SK-N-SH (cell line): ENCODE results near the gene SMIM13. TPM values are rescaled to one million over a fixed set of nuclear protein-coding genes. Genes with fewer than 3 reads are reported as not detected.

ENCODE experiments used
- CTCF ChIA-PET: fragments of 300-600, 350-600 bp; formaldehyde crosslinking; extraction: SDS; loops from one replicate; lab custom pipeline; 2021; lab: Yijun Ruan, JAX
- POLR2A ChIA-PET: fragments of 350-600 bp; sonication (Branson Sonifier 250); formaldehyde crosslinking; extraction: SDS; loops from one replicate; lab custom pipeline; 2020; ENCODE audit warnings: antibody characterized with exemption, inconsistent platforms; lab: Yijun Ruan, JAX
- DNase-seq: peaks from one replicate; pipeline ENCODE4 v3.0.0; 2012
- H2AFZ ChIP-seq: fragments of 200-600 bp; sonication (generic); 2 replicates; pipeline ENCODE4 v1.8.1; 2016; ENCODE audit warnings: antibody characterized with exemption, mild to moderate bottlenecking, low read depth
- H3F3A ChIP-seq: fragments of 200-600 bp; sonication (generic); replicated peaks from 2 replicates; pipeline ENCODE3; 2016; ENCODE audit warnings: antibody characterized with exemption, mild to moderate bottlenecking; ENCODE audit not compliant: insufficient read depth
- H3K27ac ChIP-seq, 2 experiments: fragments of 200-500 bp in 1 of 2; fragments of 200-600 bp in 1 of 2; sonication (Bioruptor generic) in 1 of 2; sonication (generic), shearing (Covaris generic) in 1 of 2; 2 replicates each; pipeline versions ENCODE4 v1.5.1 to v1.6.1; 2014 to 2016; ENCODE audit warnings: low read depth in 2 of 2, inconsistent platforms in 1 of 2, low read length in 1 of 2, mild to moderate bottlenecking in 1 of 2, mixed read lengths in 1 of 2
- H3K27me3 ChIP-seq: fragments of 200-600 bp; sonication (generic), shearing (Covaris generic); 2 replicates; pipeline ENCODE4 v1.6.1; 2016; ENCODE audit warnings: mixed run types; ENCODE audit not compliant: insufficient read depth
- H3K36me3 ChIP-seq, 2 experiments: fragments of 200-500 bp in 1 of 2; fragments of 200-600 bp in 1 of 2; sonication (Bioruptor generic) in 1 of 2; sonication (generic) in 1 of 2; replicated peaks in 1 of 2; 2 replicates each; pipeline versions ENCODE3 to v1.5.1; 2014 to 2016; ENCODE audit warnings: low read length in 1 of 2, mild to moderate bottlenecking in 1 of 2; ENCODE audit not compliant: insufficient read depth in 2 of 2, control insufficient read depth in 1 of 2
- H3K4me1 ChIP-seq, 2 experiments: fragments of 200-500 bp in 1 of 2; fragments of 200-600 bp in 1 of 2; sonication (Bioruptor generic) in 1 of 2; sonication (generic), shearing (Covaris generic) in 1 of 2; 2 replicates each; pipeline versions ENCODE4 v1.5.1 to v1.6.1; 2014 to 2016; ENCODE audit warnings: low read depth in 1 of 2, low read length in 1 of 2, mixed run types in 1 of 2; ENCODE audit not compliant: insufficient read depth in 2 of 2, control insufficient read depth in 1 of 2
- H3K4me2 ChIP-seq: fragments of 200-600 bp; sonication (generic), shearing (Covaris generic); 2 replicates; pipeline ENCODE4 v1.6.1; 2017; ENCODE audit warnings: mixed run types
- H3K4me3 ChIP-seq, 2 experiments: fragments of 200-500 bp in 1 of 2; fragments of 200-600 bp in 1 of 2; sonication (Bioruptor generic) in 1 of 2; sonication (generic), shearing (Covaris generic) in 1 of 2; 2 replicates each; pipeline versions ENCODE4 v1.5.1 to v1.8.1; 2014 to 2016; ENCODE audit warnings: low read depth in 2 of 2, inconsistent platforms in 1 of 2, low read length in 1 of 2, mild to moderate bottlenecking in 1 of 2, mixed read lengths in 1 of 2, moderate library complexity in 1 of 2
- H3K79me2 ChIP-seq: fragments of 200-600 bp; sonication (generic); 2 replicates; pipeline ENCODE4 v1.8.1; 2017; ENCODE audit warnings: mild to moderate bottlenecking; ENCODE audit not compliant: insufficient read depth
- H3K9ac ChIP-seq: fragments of 200-600 bp; sonication (generic); 2 replicates; pipeline ENCODE4 v1.6.1; 2017; ENCODE audit warnings: mixed run types
- H3K9me2 ChIP-seq: fragments of 200-600 bp; sonication (generic); 2 replicates; pipeline ENCODE4 v1.6.1; 2017; ENCODE audit warnings: mixed run types
- H3K9me3 ChIP-seq: fragments of 200-600 bp; sonication (generic); 2 replicates; pipeline ENCODE4 v1.6.1; 2017; ENCODE audit warnings: mixed run types, mild to moderate bottlenecking, moderate library complexity
- H4K20me1 ChIP-seq: fragments of 200-600 bp; sonication (generic); 2 replicates; pipeline ENCODE4 v1.6.1; 2017; ENCODE audit warnings: mild to moderate bottlenecking, mixed run types; ENCODE audit not compliant: insufficient read depth
- FOSL2 ChIP-seq: IDR thresholded peaks from 2 replicates; pipeline ENCODE4 v1.4.0; 2012; ENCODE audit warnings: low read depth, mild to moderate bottlenecking, moderate library complexity, borderline replicate concordance
- FOXJ3 ChIP-seq: sonication (generic); formaldehyde crosslinking; IDR thresholded peaks from 2 replicates; pipeline ENCODE4 v1.5.1; 2020; ENCODE audit warnings: mild to moderate bottlenecking, missing genetic modification reagents
- GABPA ChIP-seq: IDR thresholded peaks from 2 replicates; pipeline ENCODE4 v1.4.0; 2012; ENCODE audit warnings: low read depth, mild to moderate bottlenecking
- JUND ChIP-seq: IDR thresholded peaks from 2 replicates; pipeline ENCODE4 v1.4.0; 2012
- MEF2A ChIP-seq: IDR thresholded peaks from 2 replicates; pipeline ENCODE4 v1.4.0; 2012; ENCODE audit warnings: low read depth, borderline replicate concordance
- NFIC ChIP-seq: IDR thresholded peaks from 2 replicates; pipeline ENCODE4 v1.4.0; 2012; ENCODE audit warnings: borderline replicate concordance
- RAD21 ChIP-seq: IDR thresholded peaks from 2 replicates; pipeline ENCODE4 v1.6.1; 2012; ENCODE audit warnings: mild to moderate bottlenecking, low read length
- RCOR1 ChIP-seq: fragments of 150-350 bp; IDR thresholded peaks from 2 replicates; pipeline ENCODE4 v1.6.1; 2017; ENCODE audit warnings: antibody characterized with exemption, low read length
- RFX5 ChIP-seq: IDR thresholded peaks from 2 replicates; pipeline ENCODE4 v1.6.1; 2012; ENCODE audit warnings: mild to moderate bottlenecking, improper control_type of control experiment, low read length
- SMC3 ChIP-seq: IDR thresholded peaks from 2 replicates; pipeline ENCODE4 v1.6.1; 2012; ENCODE audit warnings: low read depth, low read length, improper control_type of control experiment
- TCF12 ChIP-seq: IDR thresholded peaks from 2 replicates; pipeline ENCODE4 v1.4.0; 2012
- TEAD4 ChIP-seq: IDR thresholded peaks from 2 replicates; pipeline ENCODE4 v1.4.0; 2012; ENCODE audit warnings: mild to moderate bottlenecking, borderline replicate concordance; ENCODE audit not compliant: insufficient read depth
- WGBS: methylation state at CpG from one replicate; pipeline ENCODE4 v1.1.6; 2017; ENCODE audit warnings: low lambda C conversion rate; 5-methylcytosine and 5-hydroxymethylcytosine counted together
- polyA plus RNA-seq, 3 experiments: library from polyadenylated mRNA; depleted of rRNA; stranded (reverse); fragments of >200 nt; gene quantifications; 2 replicates each; pipeline ENCODE4 v1.2.3, GENCODE V29; 2012
- TF ChIP-seq, protein P1 (sequence below): fragments of 150-350 bp; IDR thresholded peaks from 2 replicates; pipeline ENCODE4 v1.6.1; 2016; ENCODE audit warnings: mild to moderate bottlenecking, low read depth, low read length
- TF ChIP-seq, protein P2 (sequence below): fragments of 150-350 bp; IDR thresholded peaks from 2 replicates; pipeline ENCODE4 v1.6.1; 2017; ENCODE audit warnings: antibody characterized with exemption, low read length, low read depth, borderline replicate concordance
- TF ChIP-seq, protein P3 (sequence below): IDR thresholded peaks from 2 replicates; pipeline ENCODE4 v1.4.0; 2012; ENCODE audit warnings: low read depth

SMIM13 gene
- polyA plus RNA-seq, 1 of the 3 experiments (the other 2 are of a cell fraction) = 2.1 TPM

DNA sequence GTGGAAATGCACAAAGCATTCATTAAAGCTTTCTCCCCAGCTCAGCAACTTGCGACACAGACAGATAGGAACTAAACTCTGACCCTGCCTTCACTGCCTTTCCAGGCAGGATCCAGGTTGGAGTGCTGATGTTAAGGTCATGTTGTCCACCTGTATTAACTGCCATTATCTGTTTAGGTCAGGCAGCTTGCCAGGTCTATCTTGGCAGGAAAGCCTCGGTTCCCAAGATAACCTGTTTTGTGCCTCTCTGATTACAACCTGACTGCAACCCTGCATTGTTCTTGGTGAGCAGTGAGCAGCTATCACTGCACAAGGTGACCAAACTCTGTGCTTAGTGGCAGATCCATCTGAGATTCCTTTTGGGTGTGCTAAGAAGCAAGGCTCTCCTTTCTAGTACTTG is 26.3 kb upstream of the SMIM13 start:
- Histone ChIP-seq H3K27me3 (no peaks in the 10 kb centered on the region), H3K36me3 (no peaks in the 10 kb centered on the region), H2AFZ (no peak overlapping the region; the same call in 1 of the 2 replicates), H3K9me3 (no peaks in the 10 kb centered on the region), H3K4me3 (no peak overlapping the region), H3K79me2 (no peaks in the 10 kb centered on the region), H4K20me1 (no peaks in the 10 kb centered on the region), H3F3A (no peaks in the 10 kb centered on the region), H3K27ac (no peak overlapping the region), H3K4me1 (peaks cover 0 to 3% of the 10 kb centered on the region in 2 experiments; a peak in 1 of 4 replicates), H3K9me2 (no peaks in the 10 kb centered on the region), H3K4me2 (no peak overlapping the region), H3K9ac (no peak overlapping the region)
- ChIA-PET CTCF (interaction anchor here (0.8 to 5.1 kb wide), 9 partner anchors 11 to 429 kb away, joined by 3 to 35 read pairs (median 3); no protein-coding TSS in a partner anchor), POLR2A (no interaction called here)
- WGBS = 81% methylated on average over 2 of the region's 2 CpGs
- TF ChIP-seq JUND (no peak), RAD21 (no peak), RCOR1 (no peak), FOSL2 (no peak), TCF12 (no peak), RFX5 (no peak), MEF2A (no peak)
- TF ChIP-seq, protein P1, sequence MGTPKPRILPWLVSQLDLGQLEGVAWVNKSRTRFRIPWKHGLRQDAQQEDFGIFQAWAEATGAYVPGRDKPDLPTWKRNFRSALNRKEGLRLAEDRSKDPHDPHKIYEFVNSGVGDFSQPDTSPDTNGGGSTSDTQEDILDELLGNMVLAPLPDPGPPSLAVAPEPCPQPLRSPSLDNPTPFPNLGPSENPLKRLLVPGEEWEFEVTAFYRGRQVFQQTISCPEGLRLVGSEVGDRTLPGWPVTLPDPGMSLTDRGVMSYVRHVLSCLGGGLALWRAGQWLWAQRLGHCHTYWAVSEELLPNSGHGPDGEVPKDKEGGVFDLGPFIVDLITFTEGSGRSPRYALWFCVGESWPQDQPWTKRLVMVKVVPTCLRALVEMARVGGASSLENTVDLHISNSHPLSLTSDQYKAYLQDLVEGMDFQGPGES = no peak
- TF ChIP-seq, protein P2, sequence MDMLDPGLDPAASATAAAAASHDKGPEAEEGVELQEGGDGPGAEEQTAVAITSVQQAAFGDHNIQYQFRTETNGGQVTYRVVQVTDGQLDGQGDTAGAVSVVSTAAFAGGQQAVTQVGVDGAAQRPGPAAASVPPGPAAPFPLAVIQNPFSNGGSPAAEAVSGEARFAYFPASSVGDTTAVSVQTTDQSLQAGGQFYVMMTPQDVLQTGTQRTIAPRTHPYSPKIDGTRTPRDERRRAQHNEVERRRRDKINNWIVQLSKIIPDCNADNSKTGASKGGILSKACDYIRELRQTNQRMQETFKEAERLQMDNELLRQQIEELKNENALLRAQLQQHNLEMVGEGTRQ = no peak
- TF ChIP-seq, protein P3, sequence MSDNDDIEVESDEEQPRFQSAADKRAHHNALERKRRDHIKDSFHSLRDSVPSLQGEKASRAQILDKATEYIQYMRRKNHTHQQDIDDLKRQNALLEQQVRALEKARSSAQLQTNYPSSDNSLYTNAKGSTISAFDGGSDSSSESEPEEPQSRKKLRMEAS = no peak
- DNase-seq = no peak

- Histone ChIP-seq H3K4me3 (no peak overlapping the region), H3K79me2 (no peaks in the 10 kb centered on the region), H3K27ac (no peak overlapping the region), H3K9me3 (no peaks in the 10 kb centered on the region), H3K9ac (no peak overlapping the region), H3K4me1 (peaks cover 0 to 3% of the 10 kb centered on the region in 2 experiments; a peak in 1 of 4 replicates), H2AFZ (no peak overlapping the region), H3K36me3 (no peaks in the 10 kb centered on the region), H3K9me2 (no peaks in the 10 kb centered on the region), H3K27me3 (no peaks in the 10 kb centered on the region), H3F3A (no peaks in the 10 kb centered on the region), H3K4me2 (no peak overlapping the region), H4K20me1 (no peaks in the 10 kb centered on the region)
- WGBS = 59% methylated on average over 2 of the region's 2 CpGs
- TF ChIP-seq GABPA (no peak), TEAD4 (no peak), RCOR1 (no peak), MEF2A (no peak), RAD21 (no peak), FOSL2 (no peak), SMC3 (no peak), NFIC (no peak), FOXJ3 (CRISPR knock-in tag) (no peak)
- TF ChIP-seq, protein P3 = no peak
- TF ChIP-seq, protein P1 = no peak
- TF ChIP-seq, protein P2 = no peak
- ChIA-PET POLR2A (no interaction called here), CTCF (interaction anchor here (0.6 to 3.2 kb wide), 25 partner anchors 11 to 591 kb away, joined by 3 to 38 read pairs (median 5); partner anchors contain the start of genes ELOVL2 and SMIM13)
- DNase-seq = no peak
Measured at GRCh38 chr6:11069760-11070159, 23.9 kb upstream of the SMIM13 start.
